Stimulated activated CD8-positive, alpha-beta memory T cell treated with anti-CD3 and anti-CD28 coated beads, Interleukin-7, amount 100 ng/mL, for 48 hours (primary cell): ENCODE measurements around the gene FADS3.

Experiments used
- DNase-seq, 2 donors: peaks; one replicate each; pipeline ENCODE4 v3.0.0-alpha.2; 2020; ENCODE audit warnings: low read depth in 1 of 2; ENCODE audit errors: extremely low read depth in 1 of 2

The FADS3 gene

DNA sequence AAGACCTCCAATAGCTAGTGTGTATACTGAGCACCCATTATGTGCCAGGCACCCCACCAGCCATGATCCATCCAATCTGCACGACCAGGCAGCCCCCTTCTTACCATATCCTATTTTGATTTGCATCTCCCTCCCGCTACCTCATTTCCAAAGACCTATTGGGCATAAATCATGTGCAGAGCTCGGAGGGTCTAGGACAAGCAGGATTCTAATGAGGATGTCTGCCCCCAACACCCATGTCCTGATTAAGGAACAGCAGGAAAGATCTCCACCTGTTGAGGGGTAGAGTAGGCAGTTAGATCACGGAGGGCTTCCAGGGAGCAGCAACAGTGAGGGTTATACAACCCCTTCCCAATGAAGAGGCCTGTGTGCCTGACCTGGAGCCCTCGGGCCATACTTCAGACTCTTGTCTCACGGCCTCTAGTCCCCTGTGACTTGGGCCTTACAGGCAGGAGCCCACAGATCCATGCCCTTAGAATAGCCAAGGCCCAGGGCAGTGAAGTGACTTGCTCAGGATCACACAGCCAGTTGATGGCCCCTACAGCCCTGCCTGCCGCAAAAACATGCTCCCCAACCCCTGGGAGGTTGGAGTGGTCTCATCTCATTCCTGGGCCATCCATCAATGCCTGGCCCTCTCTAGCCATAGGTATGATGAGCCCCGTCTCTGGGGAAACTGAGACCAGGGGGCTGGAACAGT, 22.5 kb upstream of the FADS3 start:
- DNase-seq, result no peak

DNA sequence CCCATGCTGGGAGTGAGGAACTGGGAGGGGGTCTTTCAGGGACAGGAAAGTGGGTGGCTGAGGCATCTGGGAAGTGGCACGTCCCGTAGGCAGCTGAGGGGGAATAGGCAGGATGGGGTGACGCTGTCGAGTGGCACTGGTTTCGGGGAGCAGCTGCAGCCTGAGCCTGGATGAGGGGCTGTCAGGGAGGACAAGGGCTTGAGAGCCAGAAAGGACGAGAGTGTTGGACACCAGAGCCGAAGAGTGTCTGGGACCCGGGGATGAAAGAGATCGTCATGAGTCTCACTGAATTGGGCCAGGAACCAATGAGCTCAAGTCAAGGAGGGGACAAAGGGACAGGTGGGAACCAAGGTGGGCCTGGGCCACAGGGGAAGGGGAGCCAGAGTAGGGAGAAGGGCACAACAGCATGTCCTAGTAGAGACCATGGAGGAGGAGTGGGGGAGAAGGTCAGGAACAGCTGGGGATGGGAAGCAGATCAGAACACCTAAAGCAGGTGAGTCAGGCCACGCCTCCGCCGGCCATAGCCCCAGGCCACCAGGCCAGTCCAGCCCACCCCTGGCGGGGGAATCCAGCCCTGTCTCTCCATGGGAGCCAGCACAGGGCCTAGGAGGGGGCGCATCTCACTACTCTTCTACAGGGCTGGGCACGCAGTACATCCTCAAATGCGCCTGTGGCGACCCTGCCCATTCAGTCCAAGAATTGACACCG, 21.8 kb upstream of the FADS3 start:
- no peak for DNase-seq

GRCh38 chr11:61912530-61912898, 21.2 kb upstream of the FADS3 start:
- no peak for DNase-seq

- no peak for DNase-seq
These were observed 20.6 kb upstream of the FADS3 start for GRCh38 chr11:61911701-61912529.

DNA sequence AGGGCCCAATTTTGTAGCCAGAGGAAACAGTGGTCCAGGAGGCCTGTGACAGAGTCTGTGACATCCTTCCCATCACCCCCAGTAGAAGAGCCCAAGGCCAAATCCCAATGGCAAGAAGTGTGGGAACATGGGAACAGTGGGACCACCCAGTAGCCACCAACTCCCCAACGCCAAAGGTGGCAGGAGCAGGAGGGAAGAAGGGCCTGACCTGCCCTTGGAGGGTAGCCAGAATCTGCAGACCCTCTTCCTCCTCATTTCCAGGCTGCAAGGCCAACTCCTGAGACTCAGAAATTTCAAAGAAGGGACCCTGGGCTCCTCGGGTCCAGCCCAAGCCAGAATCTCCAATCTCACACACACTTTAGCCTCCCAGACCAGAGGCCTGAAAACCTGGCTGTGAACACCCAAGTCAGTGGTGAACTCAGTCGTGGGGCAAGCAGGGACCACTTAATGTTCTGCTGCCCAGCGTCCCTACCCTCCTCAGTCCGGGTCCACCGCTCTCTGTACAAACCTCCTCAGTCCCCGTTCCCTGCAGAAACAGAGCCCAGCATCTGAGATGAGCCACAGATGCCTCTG, 19.9 kb upstream of the FADS3 start:
- no peak for DNase-seq

DNA sequence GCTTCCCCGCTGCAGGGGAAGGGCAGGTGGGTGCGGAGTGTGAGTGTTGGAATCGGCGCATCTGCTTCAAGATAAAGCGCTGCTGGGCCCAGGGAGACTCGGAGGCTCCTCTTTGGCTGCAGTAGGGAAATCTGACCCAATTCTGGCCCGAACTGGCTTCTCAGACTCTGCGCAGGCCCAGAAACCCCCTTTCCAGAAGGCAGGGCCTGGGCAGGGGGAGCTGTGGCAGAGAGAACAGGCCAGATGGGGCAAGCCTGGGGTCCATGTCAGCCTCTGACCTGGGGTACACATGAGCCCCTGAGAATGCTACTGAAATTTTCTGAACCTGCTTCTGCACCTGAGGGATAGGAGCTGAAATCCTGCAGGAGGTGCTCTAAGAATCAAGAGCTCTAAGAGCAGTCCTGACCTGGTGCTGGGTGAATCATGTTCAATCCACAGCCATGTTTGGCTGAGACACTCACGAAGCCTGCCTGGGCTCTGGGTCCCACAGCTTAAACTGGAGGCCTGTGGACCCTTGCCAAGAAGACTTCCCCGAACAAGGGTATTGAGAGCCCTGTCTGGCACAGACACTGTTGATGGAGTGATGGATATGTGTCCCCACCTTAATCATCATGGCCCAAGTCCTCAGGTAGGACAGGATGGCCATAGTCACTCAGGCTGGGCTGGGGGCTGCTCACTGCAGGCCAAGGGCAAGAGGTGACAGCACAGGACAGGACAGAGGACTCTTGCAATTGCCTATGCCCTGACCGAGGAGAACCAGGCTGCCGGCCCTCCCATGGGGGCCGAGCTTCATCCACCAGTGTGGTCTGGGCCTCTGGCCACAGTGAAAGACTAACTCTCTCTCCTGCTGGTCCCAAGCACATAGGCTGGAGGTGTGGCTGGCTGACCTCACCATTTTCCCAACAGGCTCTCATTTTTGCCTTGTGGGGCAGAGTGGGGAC, 19.1 kb upstream of the FADS3 start:
- no peak for DNase-seq

DNA sequence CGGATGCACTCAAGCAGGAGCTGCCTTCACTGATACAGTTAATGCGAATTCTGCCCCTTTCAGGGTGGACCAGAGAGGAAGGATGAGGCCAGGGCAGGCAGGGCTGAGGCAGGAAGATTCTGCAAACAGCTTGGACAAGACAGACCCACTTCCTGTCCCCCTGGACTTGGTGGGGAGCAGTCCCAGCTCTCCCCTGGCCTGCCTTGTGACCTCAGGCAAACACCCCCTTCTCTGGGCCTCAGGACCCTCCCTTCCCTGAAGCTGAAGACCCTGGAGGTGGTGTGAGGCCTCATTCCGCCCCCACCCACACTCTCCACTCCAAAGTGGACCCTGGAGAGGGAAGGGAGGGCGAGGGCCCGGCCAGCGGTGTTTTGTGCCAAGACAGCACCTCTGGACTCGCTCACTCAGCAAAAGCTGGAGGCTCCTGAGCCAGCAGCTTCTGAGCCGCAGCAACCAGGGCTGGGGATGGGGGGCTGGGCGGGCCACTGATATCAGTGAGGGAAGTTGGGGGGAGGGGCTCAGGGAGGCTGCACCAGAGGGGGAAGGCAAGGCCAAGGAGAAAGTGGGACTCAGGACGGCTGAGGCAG, 17.5 kb upstream of the FADS3 start:
- no peak for DNase-seq

- no peak for DNase-seq
These were observed 16.8 kb upstream of the FADS3 start for GRCh38 chr11:61907871-61908729.

DNA sequence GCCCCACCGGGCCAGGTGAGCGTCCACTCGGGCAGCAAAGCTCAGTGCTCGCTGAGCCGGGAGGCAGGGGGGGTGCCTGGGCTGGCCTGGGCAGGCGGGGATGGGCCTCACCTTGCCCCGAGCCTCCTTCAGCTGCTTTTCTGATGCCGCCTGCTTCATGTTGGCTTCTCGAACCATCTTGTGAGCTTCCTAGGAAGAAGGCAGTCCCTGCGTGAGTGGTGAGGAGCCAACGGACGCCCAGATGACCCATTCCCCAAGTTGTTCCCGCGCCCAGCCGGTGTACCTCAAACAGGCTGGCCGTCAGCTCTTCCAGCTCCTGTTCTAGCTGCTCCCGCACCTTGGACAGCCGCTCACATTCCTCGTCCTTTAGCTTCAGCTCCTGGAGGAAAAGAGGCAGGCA, 15.9 kb upstream of the FADS3 start:
- no peak for DNase-seq

DNA sequence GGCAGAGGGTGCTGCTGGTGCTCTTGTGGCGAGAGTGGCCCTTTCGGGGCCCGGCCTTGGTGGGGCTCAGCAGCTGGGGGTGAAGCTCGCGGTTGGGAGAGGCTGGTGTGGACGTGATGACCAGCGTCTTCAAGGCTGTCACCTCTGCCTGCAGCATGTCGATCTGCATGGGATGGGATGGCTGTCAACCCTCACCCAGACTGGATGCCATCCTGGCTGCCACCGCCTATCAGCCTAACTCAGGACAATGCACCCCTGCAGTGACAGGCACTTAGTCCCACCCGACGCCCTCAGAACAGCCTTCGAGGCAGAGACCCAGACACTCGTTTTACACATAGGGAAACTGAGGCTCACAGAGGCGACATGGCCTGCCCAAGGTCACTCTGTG, 15.2 kb upstream of the FADS3 start:
- no peak for DNase-seq

DNA sequence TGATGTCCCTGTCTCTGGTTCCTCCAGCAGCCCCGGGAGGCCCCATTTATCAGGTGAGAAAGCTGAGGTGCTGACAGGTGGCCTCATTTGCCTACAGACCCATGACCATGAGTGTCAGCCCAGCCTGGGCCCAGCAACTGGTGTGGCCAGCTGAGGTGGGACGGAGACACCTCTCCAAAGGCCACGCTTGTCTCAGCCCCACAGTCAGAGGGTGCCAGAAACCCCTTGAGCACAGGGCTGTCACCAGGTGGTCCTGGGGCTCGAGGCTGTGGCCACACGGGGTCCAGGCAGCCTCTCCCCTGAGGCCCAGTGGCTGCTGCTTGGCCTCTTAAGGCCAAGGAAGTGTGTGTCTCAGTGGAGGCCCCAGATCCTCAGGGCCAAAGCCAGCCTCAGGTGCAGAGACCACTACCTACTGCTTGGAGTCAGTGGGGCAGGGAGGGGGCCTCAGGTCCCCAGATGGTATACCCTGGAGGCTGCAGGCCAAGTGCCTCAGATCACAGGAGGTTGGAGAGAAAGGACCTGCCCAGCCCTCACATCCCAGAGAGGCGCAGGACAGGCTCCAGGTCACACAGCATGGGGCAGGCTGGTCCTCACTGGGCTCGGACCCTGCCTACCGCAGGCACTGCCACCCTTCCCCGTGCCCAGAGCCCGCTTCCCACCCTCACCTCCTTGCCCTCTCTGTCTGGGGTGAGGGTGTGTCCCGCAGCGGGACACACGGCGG, 14.6 kb upstream of the FADS3 start:
- DNase-seq, result no peak

GRCh38 chr11:61905067-61905696, 13.8 kb upstream of the FADS3 start:
- no peak for DNase-seq

- no peak for DNase-seq
These were observed 13.2 kb upstream of the FADS3 start for GRCh38 chr11:61904539-61905048.

- no peak for DNase-seq
These were observed 12.5 kb upstream of the FADS3 start for GRCh38 chr11:61903845-61904244.

GRCh38 chr11:61902313-61902712, 11.0 kb upstream of the FADS3 start:
- no peak for DNase-seq

DNA sequence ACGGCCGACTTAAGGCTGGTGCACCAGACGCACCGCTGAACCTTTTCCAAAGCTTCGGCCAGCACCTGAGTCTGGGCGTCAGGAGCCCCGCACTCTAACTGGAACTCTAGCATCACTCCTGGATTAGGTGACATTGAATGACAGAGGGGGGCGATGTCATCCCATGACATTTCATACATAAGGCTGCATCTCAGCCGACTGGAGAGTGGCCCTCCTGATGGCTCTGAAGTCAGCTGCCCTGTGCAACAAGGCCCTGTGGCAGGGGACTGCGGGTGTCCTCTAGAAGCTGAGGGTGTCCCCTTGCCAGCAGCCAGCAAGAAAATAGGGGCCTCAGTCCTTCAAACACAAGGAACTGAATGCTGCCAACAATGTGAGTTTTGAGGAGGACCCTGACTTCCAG, 10.1 kb upstream of the FADS3 start:
- DNase-seq, result no peak

GRCh38 chr11:61900251-61900650, 8.9 kb upstream of the FADS3 start:
- DNase-seq, result no peak
